ENCODE measurements around the gene HERPUD2.
A peak's percentile ranks its signal among the peaks of the same experiment; 100 is the strongest.
"Not testable (repeated sequence)": the region's sequence is repeated elsewhere in the genome, so short reads cannot be mapped to it uniquely, and the experiment has no call there.

HERPUD2 gene

GRCh38 chr7:35647171-35647574, 47.8 kb downstream of the HERPUD2 start:
- intact Hi-C loops (cut with DNase I): no loop called here

GRCh38 chr7:35646289-35647023, 48.5 kb downstream of the HERPUD2 start:
- intact Hi-C loops (cut with DNase I): no loop called here
- DNase-seq: no peak

More at GRCh38 chr7:35647171-35647574, 47.8 kb downstream of the HERPUD2 start:
- DNase-seq: peak in 18 of 42 donors; percentile 5 to 63 (median 35)

GRCh38 chr7:35645691-35646090, 49.2 kb downstream of the HERPUD2 start:
- intact Hi-C loops (cut with DNase I): no loop called here
- no peak for DNase-seq

GRCh38 chr7:35630024-35630972, 64.6 kb downstream of the HERPUD2 start:
- peak in 10 of 42 donors; percentile 12 to 64 (median 26) for DNase-seq
- intact Hi-C loops (cut with DNase I): no loop called here

GRCh38 chr7:35624299-35625186, 70.4 kb downstream of the HERPUD2 start:
- intact Hi-C loops (cut with DNase I): no loop called here
- peak in 40 of 42 donors; percentile 8 to 79 (median 49) for DNase-seq

GRCh38 chr7:35623381-35623780, 71.6 kb downstream of the HERPUD2 start:
- intact Hi-C loops (cut with DNase I): no loop called here
- DNase-seq: no peak

GRCh38 chr7:35619863-35620262, 75.1 kb downstream of the HERPUD2 start:
- no peak for DNase-seq
- intact Hi-C loops (cut with DNase I): no loop called here

- intact Hi-C loops (cut with DNase I): no loop called here
- no peak for DNase-seq
Observed at GRCh38 chr7:35617041-35617440, 77.9 kb downstream of the HERPUD2 start.

GRCh38 chr7:35613150-35613549, 81.8 kb downstream of the HERPUD2 start:
- no peak for DNase-seq
- intact Hi-C loops (cut with DNase I): no loop called here

- intact Hi-C loops (cut with DNase I): no loop called here
- DNase-seq: no peak
Observed at GRCh38 chr7:35605760-35606159, 89.2 kb downstream of the HERPUD2 start.

GRCh38 chr7:35604595-35604994, 90.3 kb downstream of the HERPUD2 start:
- no peak for DNase-seq
- intact Hi-C loops (cut with DNase I): no loop called here

- DNase-seq: no peak
- intact Hi-C loops (cut with DNase I): no loop called here
Observed at GRCh38 chr7:35599645-35600044, 95.3 kb downstream of the HERPUD2 start.

GRCh38 chr7:35599061-35599460, 95.9 kb downstream of the HERPUD2 start:
- no peak for DNase-seq

GRCh38 chr7:35596061-35596460, 98.9 kb downstream of the HERPUD2 start:
- intact Hi-C loops (cut with DNase I): no loop called here
- DNase-seq: no peak

More at GRCh38 chr7:35599061-35599460, 95.9 kb downstream of the HERPUD2 start:
- intact Hi-C loops (cut with DNase I): no loop called here

- DNase-seq: no peak
- intact Hi-C loops (cut with DNase I): no loop called here
Observed at GRCh38 chr7:35593899-35594298, 101.0 kb downstream of the HERPUD2 start.

- intact Hi-C loops (cut with DNase I): no loop called here
- no peak for DNase-seq
Observed at GRCh38 chr7:35588647-35589046, 106.3 kb downstream of the HERPUD2 start.

GRCh38 chr7:35584990-35585389, 109.9 kb downstream of the HERPUD2 start:
- intact Hi-C loops (cut with DNase I): no loop called here
- no peak for DNase-seq

- intact Hi-C loops (cut with DNase I); DNase-seq: not testable (repeated sequence)
Observed at GRCh38 chr7:35584533-35584932, 110.4 kb downstream of the HERPUD2 start.
